ENCODE results near the gene MME. TPM values are rescaled to one million over a fixed set of nuclear protein-coding genes. Genes with fewer than 3 reads are reported as not detected.

The MME gene
- total and polyA plus RNA-seq, 8 donors = 9.1 to 43.6 (median 26.5) TPM

GRCh38 chr3:155086051-155086450 is 5.9 kb downstream of the MME start:
- intact Hi-C loops (cut with DNase I) = no loop called here

GRCh38 chr3:155088706-155089345 is 8.7 kb downstream of the MME start:
- H3K9me3 ChIP-seq = no peaks in the 10 kb centered on the region
- H3K27ac ChIP-seq = no peak overlapping the region
- TF ChIP-seq CTCF (IDR thresholded peaks at IDR 0.05) = no peak
- no peaks in the 10 kb centered on the region for H3K4me1 ChIP-seq
- DNase-seq (no peak), ATAC-seq (no peak)
- no peaks in the 10 kb centered on the region for H3K27me3 ChIP-seq
- no peaks in the 10 kb centered on the region for H3K36me3 ChIP-seq
- intact Hi-C loops (cut with DNase I) = no loop called here
- H3K4me3 ChIP-seq = no peak overlapping the region

More at GRCh38 chr3:155086051-155086450, 5.9 kb downstream of the MME start:
- DNase-seq (no peak), ATAC-seq (no peak)
- H3K27ac ChIP-seq = no peak overlapping the region
- H3K36me3 ChIP-seq = no peaks in the 10 kb centered on the region
- no peak overlapping the region for H3K4me3 ChIP-seq
- no peak for TF ChIP-seq CTCF (IDR thresholded peaks at IDR 0.05)
- no peaks in the 10 kb centered on the region for H3K9me3 ChIP-seq
- H3K4me1 ChIP-seq = no peaks in the 10 kb centered on the region
- peaks cover 0 to 10% of the 10 kb centered on the region in 2 donors for H3K27me3 ChIP-seq

GRCh38 chr3:155089495-155089894 is 9.4 kb downstream of the MME start:
- Histone ChIP-seq H3K4me1 (no peaks in the 10 kb centered on the region), H3K4me3 (no peak overlapping the region), H3K36me3 (no peaks in the 10 kb centered on the region), H3K27me3 (no peaks in the 10 kb centered on the region), H3K9me3 (no peaks in the 10 kb centered on the region), H3K27ac (no peak overlapping the region)
- DNase-seq = no peak
- intact Hi-C loops (cut with DNase I) = no loop called here
- ATAC-seq = no peak
- no peak for TF ChIP-seq CTCF (IDR thresholded peaks at IDR 0.05)

- Histone ChIP-seq H3K36me3 (no peaks in the 10 kb centered on the region), H3K4me3 (no peak overlapping the region), H3K27me3 (no peaks in the 10 kb centered on the region), H3K4me1 (no peaks in the 10 kb centered on the region), H3K9me3 (no peaks in the 10 kb centered on the region), H3K27ac (no peak overlapping the region)
- intact Hi-C loops (cut with DNase I) = no loop called here
- ATAC-seq = no peak
- TF ChIP-seq CTCF (IDR thresholded peaks at IDR 0.05) = no peak
- DNase-seq = no peak
Measured at GRCh38 chr3:155093261-155093660, 13.1 kb downstream of the MME start.

- intact Hi-C loops (cut with DNase I) = no loop called here
- ATAC-seq = no peak
- H3K9me3 ChIP-seq = no peaks in the 10 kb centered on the region
Measured at GRCh38 chr3:155096303-155097008, 16.3 kb downstream of the MME start.

More at GRCh38 chr3:155096303-155097008, 16.3 kb downstream of the MME start:
- Histone ChIP-seq H3K4me3 (no peak overlapping the region), H3K36me3 (no peaks in the 10 kb centered on the region), H3K4me1 (no peaks in the 10 kb centered on the region), H3K27me3 (no peaks in the 10 kb centered on the region), H3K27ac (no peak overlapping the region)
- DNase-seq = no peak
- TF ChIP-seq CTCF (IDR thresholded peaks at IDR 0.05) = no peak
